Mammary epithelial cell (primary cell): ENCODE data around the gene PCDHGB1.

Experiments
- CTCF ChIP-seq, 2 donors: IDR thresholded peaks in 1 of 2; conservative IDR thresholded peaks in 1 of 2; 2 replicates each; pipeline ENCODE4 v1.5.1; 2011 to 2012; ENCODE audit warnings: inconsistent platforms in 2 of 2, low read length in 2 of 2, mild to moderate bottlenecking in 2 of 2, control low read depth in 1 of 2, low read depth in 1 of 2; ENCODE audit not compliant: insufficient read depth in 1 of 2; ENCODE audit errors: extremely low read depth in 1 of 2
- EZH2 ChIP-seq: IDR thresholded peaks from 2 replicates; pipeline ENCODE4 v1.6.1; 2012; ENCODE audit warnings: low read length, inconsistent platforms, borderline replicate concordance

- no peak for TF ChIP-seq EZH2
- TF ChIP-seq CTCF (conservative IDR thresholded peaks at IDR 0.05 in 1 of 2, IDR thresholded peaks at IDR 0.05 in 1 of 2; ENCODE audit: extremely low read depth in 1 of 2, insufficient read depth in 1 of 2, low read depth in 1 of 2, low read length in 2 of 2) = no peak
These were observed 24.7 kb downstream of the PCDHGB1 start for GRCh38 chr5:141374627-141375026.
